GM23338 (cell line): ENCODE measurements around the gene HIVEP1. TPM values are rescaled to one million over a fixed set of nuclear protein-coding genes. Genes with fewer than 3 reads are reported as not detected.

ENCODE experiments used
- ATAC-seq: fragments of 200-7000 bp; cut with Tn5 transposase; 3 replicates; pipeline ENCODE4 v1.9.1; 2020
- DNase-seq: peaks from one replicate; pipeline ENCODE4 v3.0.0-alpha.2; 2015; ENCODE audit warnings: low spot score
- H2AFZ ChIP-seq: fragments of 200-600 bp; sonication (generic); 2 replicates; pipeline ENCODE4 v1.8.0; 2016; ENCODE audit warnings: antibody characterized with exemption, mild to moderate bottlenecking, moderate library complexity
- H3F3A ChIP-seq: fragments of 200-600 bp; sonication (generic); replicated peaks from 2 replicates; pipeline ENCODE4 v1.8.0; 2017; ENCODE audit warnings: antibody characterized with exemption, mixed run types, low read depth
- H3K27ac ChIP-seq: fragments of 200-600 bp; sonication (generic); 2 replicates; pipeline ENCODE4 v1.6.1; 2016; ENCODE audit warnings: low read depth
- H3K27me3 ChIP-seq: fragments of 200-600 bp; sonication (generic); 2 replicates; pipeline ENCODE4 v1.8.0; 2016; ENCODE audit warnings: mild to moderate bottlenecking, mixed run types, moderate library complexity; ENCODE audit not compliant: insufficient read depth
- H3K36me3 ChIP-seq: fragments of 200-600 bp; sonication (generic); 2 replicates; pipeline ENCODE4 v1.8.0; 2016; ENCODE audit warnings: mild to moderate bottlenecking; ENCODE audit not compliant: insufficient read depth
- H3K4me1 ChIP-seq: fragments of 200-600 bp; sonication (generic); 2 replicates; pipeline ENCODE4 v1.8.0; 2016; ENCODE audit warnings: mild to moderate bottlenecking, moderate library complexity; ENCODE audit not compliant: insufficient read depth
- H3K4me2 ChIP-seq: fragments of 200-600 bp; sonication (generic); 2 replicates; pipeline ENCODE4 v1.7.1; 2017; ENCODE audit warnings: mixed run types
- H3K4me3 ChIP-seq: fragments of 200-600 bp; sonication (generic); 2 replicates; pipeline ENCODE4 v1.6.1; 2016; ENCODE audit warnings: mixed run types
- H3K79me2 ChIP-seq: fragments of 200-600 bp; sonication (generic); replicated peaks from 2 replicates; pipeline ENCODE4 v1.8.0; 2017; ENCODE audit warnings: mild to moderate bottlenecking; ENCODE audit not compliant: insufficient read depth
- H3K9me2 ChIP-seq: fragments of 200-600 bp; sonication (generic); 2 replicates; pipeline ENCODE4 v1.8.0; 2017; ENCODE audit not compliant: insufficient read depth
- H4K20me1 ChIP-seq: fragments of 200-600 bp; sonication (generic); replicated peaks from 2 replicates; pipeline ENCODE4 v1.8.0; 2017; ENCODE audit warnings: mild to moderate bottlenecking; ENCODE audit not compliant: insufficient read depth
- H3K27ac Mint-ChIP-seq: 2 replicates; pipeline ENCODE4 v1.8.0; 2020; ENCODE audit warnings: inconsistent platforms, mild to moderate bottlenecking, moderate library complexity, mixed read lengths
- H3K27me3 Mint-ChIP-seq: 3 replicates; pipeline ENCODE4 v1.8.0; 2022; ENCODE audit warnings: low read depth, mild to moderate bottlenecking, moderate library complexity, mixed read lengths, inconsistent platforms; ENCODE audit not compliant: insufficient read depth, poor library complexity
- H3K36me3 Mint-ChIP-seq: 3 replicates; pipeline ENCODE4 v1.8.0; 2021; ENCODE audit warnings: low read depth, mild to moderate bottlenecking, inconsistent platforms, moderate library complexity, mixed read lengths
- H3K4me1 Mint-ChIP-seq: 3 replicates; pipeline ENCODE4 v1.8.0; 2020; ENCODE audit warnings: mild to moderate bottlenecking, inconsistent platforms, mixed read lengths
- H3K4me3 Mint-ChIP-seq: 3 replicates; pipeline ENCODE4 v1.8.0; 2021; ENCODE audit warnings: moderate library complexity, mild to moderate bottlenecking, inconsistent platforms, mixed read lengths
- H3K9me3 Mint-ChIP-seq: 3 replicates; pipeline ENCODE4 v1.8.0; 2020; ENCODE audit warnings: moderate library complexity, mild to moderate bottlenecking, inconsistent platforms, mixed read lengths
- CREB1 ChIP-seq: fragments of 250-450 bp; sonication (Bioruptor Pico); IDR thresholded peaks from 2 replicates; pipeline ENCODE4 v1.5.0; 2020; ENCODE audit warnings: low read depth, mild to moderate bottlenecking, moderate library complexity
- CTCF ChIP-seq, 2 experiments: fragments of 200-600 bp in 1 of 2; sonication (generic) in 1 of 2; conservative IDR thresholded peaks; 2 replicates each; pipeline versions ENCODE4 v1.5.1 to v1.6.1; 2016 to 2017; ENCODE audit warnings: antibody characterized with exemption in 2 of 2, low read depth in 2 of 2, mild to moderate bottlenecking in 2 of 2, moderate library complexity in 1 of 2
- ETS1 ChIP-seq: IDR thresholded peaks from 2 replicates; pipeline ENCODE4 v1.6.1; 2016; ENCODE audit warnings: antibody characterized with exemption
- EZH2 ChIP-seq: fragments of 200-600 bp; sonication (generic); IDR thresholded peaks from one replicate; pipeline ENCODE4 v1.8.0; 2017; ENCODE audit warnings: antibody characterized with exemption, mild to moderate bottlenecking, low read depth; ENCODE audit not compliant: unreplicated experiment
- EZH2phosphoT487 ChIP-seq: fragments of 200-600 bp; sonication (generic); IDR thresholded peaks from one replicate; pipeline ENCODE4 v1.8.1; 2018; ENCODE audit warnings: antibody characterized with exemption; ENCODE audit not compliant: unreplicated experiment
- JUNB ChIP-seq: IDR thresholded peaks from one replicate; pipeline ENCODE4 v1.6.1; 2016; ENCODE audit warnings: antibody characterized with exemption; ENCODE audit not compliant: unreplicated experiment
- NANOG ChIP-seq: IDR thresholded peaks from 2 replicates; pipeline ENCODE4 v1.6.1; 2016; ENCODE audit warnings: antibody characterized with exemption, borderline replicate concordance
- REST ChIP-seq: IDR thresholded peaks from one replicate; pipeline ENCODE4 v1.6.1; 2018; ENCODE audit warnings: antibody characterized with exemption; ENCODE audit not compliant: unreplicated experiment
- ZNF462 ChIP-seq: fragments of 250-450 bp; sonication (Bioruptor Pico); IDR thresholded peaks from 2 replicates; pipeline ENCODE4 v1.5.0; 2020; ENCODE audit warnings: mild to moderate bottlenecking, moderate library complexity
- polyA plus RNA-seq: library from polyadenylated mRNA; unstranded; fragments of >200 nt; fragmentation: Nextera tagmentation; extraction: Ambion mirVana; gene quantifications from 2 replicates; pipeline ENCODE4 v1.2.1, GENCODE V29; 2016
- total RNA-seq: library from RNA; depleted of rRNA; stranded (reverse); fragments of >200 nt; shearing (Covaris generic); gene quantifications from 2 replicates; pipeline ENCODE4 v1.2.3, GENCODE V29; 2014

Gene HIVEP1
- total and polyA plus RNA-seq, 2 experiments from 2014 or later, result 10.1 to 21.7 TPM

- TF ChIP-seq CREB1 (CRISPR knock-in tag) (no peak), JUNB (no peak), CTCF (conservative IDR thresholded peaks at IDR 0.05; ENCODE audit: low read depth in 2 of 2) (no peak), EZH2 (no peak), NANOG (no peak), EZH2phosphoT487 (no peak), ETS1 (no peak), REST (no peak)
These were observed 22.7 kb upstream of the HIVEP1 start (continued) for GRCh38 chr6:11989386-11989785.

- no peak for DNase-seq
- no peaks in the 10 kb centered on the region for H3K9me2 ChIP-seq
- H3K27ac ChIP-seq, result no peak overlapping the region
- H4K20me1 ChIP-seq, result no peaks in the 10 kb centered on the region
- H3K4me2 ChIP-seq, result peak overlapping the region; percentile 9; the same call in 1 of the 2 replicates
- H3K79me2 ChIP-seq, result no peaks in the 10 kb centered on the region
- H3K27me3 Mint-ChIP-seq, result peaks cover 5% of the 10 kb centered on the region
- no peak overlapping the region for H3K4me3 ChIP-seq
- H3K4me1 ChIP-seq, result peaks cover 13% of the 10 kb centered on the region
- no peaks in the 10 kb centered on the region for H3K36me3 ChIP-seq
- no peaks in the 10 kb centered on the region for H3K27me3 ChIP-seq
- no peak overlapping the region for H2AFZ ChIP-seq
- no peak overlapping the region for H3K4me3 Mint-ChIP-seq
- H3K36me3 Mint-ChIP-seq, result no peaks in the 10 kb centered on the region
- no peaks in the 10 kb centered on the region for H3K9me3 Mint-ChIP-seq
- ATAC-seq, result no peak
- peaks cover 22% of the 10 kb centered on the region for H3K4me1 Mint-ChIP-seq
- no peak overlapping the region for H3K27ac Mint-ChIP-seq
- no peaks in the 10 kb centered on the region for H3F3A ChIP-seq
- TF ChIP-seq ZNF462 (CRISPR knock-in tag) (no peak), CTCF (conservative IDR thresholded peaks at IDR 0.05; ENCODE audit: low read depth in 2 of 2) (no peak)
These were observed 20.0 kb upstream of the HIVEP1 start for GRCh38 chr6:11992086-11992485.
